PFSK-1 (cell line): Measurements from ENCODE around the gene USP16.

Experiments
- FOXP2 ChIP-seq: optimal IDR thresholded peaks from 2 replicates; pipeline ENCODE3; 2011; ENCODE audit warnings: borderline replicate concordance, control low read depth, inconsistent platforms; ENCODE audit not compliant: insufficient read depth; ENCODE audit errors: extremely low read length, extremely low read depth
- POLR2AphosphoS5 ChIP-seq: IDR thresholded peaks from 2 replicates; pipeline ENCODE4 v1.6.1; 2012; ENCODE audit warnings: low read depth, mild to moderate bottlenecking, control low read depth, low read length, moderate library complexity
- SIN3A ChIP-seq: IDR thresholded peaks from 2 replicates; pipeline ENCODE4 v1.6.1; 2012; ENCODE audit warnings: mild to moderate bottlenecking, low read length, moderate library complexity, borderline replicate concordance; ENCODE audit not compliant: insufficient read depth
- TF ChIP-seq, protein P1 (sequence below), 2 experiments: IDR thresholded peaks; 2 replicates each; pipeline versions ENCODE4 v1.6.1 to v1.8.0; 2011 to 2012; ENCODE audit warnings: low read depth in 2 of 2, low read length in 2 of 2, control low read depth in 1 of 2, inconsistent platforms in 1 of 2, mild to moderate bottlenecking in 1 of 2, moderate library complexity in 1 of 2; ENCODE audit not compliant: insufficient read depth in 1 of 2

DNA sequence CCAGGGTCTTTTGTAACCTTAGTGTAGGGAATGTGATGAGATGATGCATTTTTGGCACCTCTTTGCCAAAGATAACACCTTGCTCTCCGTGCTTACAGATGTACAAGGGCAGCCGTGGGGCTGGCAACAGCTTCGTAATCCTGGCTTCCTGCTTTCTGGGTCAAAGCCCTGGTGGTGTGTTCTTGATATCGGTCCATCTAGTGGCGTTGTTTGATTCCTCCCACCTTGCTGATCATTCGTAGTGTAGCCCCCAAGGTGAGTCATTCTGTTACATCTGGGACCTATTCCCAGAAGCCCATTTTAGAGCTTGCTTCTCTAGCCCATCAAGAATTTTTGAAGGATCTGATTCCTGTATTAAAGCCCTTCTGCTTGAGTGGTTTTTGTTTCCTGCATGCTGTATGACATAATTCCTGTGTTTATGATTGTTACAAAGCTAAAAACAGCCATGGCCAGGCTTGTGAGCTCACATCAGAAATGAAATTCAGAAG, 56.0 kb downstream of the USP16 start:
- TF ChIP-seq, protein P1, sequence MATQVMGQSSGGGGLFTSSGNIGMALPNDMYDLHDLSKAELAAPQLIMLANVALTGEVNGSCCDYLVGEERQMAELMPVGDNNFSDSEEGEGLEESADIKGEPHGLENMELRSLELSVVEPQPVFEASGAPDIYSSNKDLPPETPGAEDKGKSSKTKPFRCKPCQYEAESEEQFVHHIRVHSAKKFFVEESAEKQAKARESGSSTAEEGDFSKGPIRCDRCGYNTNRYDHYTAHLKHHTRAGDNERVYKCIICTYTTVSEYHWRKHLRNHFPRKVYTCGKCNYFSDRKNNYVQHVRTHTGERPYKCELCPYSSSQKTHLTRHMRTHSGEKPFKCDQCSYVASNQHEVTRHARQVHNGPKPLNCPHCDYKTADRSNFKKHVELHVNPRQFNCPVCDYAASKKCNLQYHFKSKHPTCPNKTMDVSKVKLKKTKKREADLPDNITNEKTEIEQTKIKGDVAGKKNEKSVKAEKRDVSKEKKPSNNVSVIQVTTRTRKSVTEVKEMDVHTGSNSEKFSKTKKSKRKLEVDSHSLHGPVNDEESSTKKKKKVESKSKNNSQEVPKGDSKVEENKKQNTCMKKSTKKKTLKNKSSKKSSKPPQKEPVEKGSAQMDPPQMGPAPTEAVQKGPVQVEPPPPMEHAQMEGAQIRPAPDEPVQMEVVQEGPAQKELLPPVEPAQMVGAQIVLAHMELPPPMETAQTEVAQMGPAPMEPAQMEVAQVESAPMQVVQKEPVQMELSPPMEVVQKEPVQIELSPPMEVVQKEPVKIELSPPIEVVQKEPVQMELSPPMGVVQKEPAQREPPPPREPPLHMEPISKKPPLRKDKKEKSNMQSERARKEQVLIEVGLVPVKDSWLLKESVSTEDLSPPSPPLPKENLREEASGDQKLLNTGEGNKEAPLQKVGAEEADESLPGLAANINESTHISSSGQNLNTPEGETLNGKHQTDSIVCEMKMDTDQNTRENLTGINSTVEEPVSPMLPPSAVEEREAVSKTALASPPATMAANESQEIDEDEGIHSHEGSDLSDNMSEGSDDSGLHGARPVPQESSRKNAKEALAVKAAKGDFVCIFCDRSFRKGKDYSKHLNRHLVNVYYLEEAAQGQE (IDR thresholded peaks at IDR 0.05; ENCODE audit: insufficient read depth in 1 of 2, low read depth in 2 of 2, low read length in 2 of 2) = no peak
- no peak for TF ChIP-seq POLR2AphosphoS5
- TF ChIP-seq SIN3A = no peak
- no peak for TF ChIP-seq FOXP2
